Ascending aorta (tissue), 2 donors: Measurements from ENCODE around the gene ZNF138. TPM values are rescaled to one million over a fixed set of nuclear protein-coding genes. Genes with fewer than 3 reads are reported as not detected.

ENCODE experiments used
- DNase-seq, 2 donors: peaks; one replicate each; pipeline ENCODE4 v3.0.0-alpha.2; 2019; ENCODE audit warnings: low spot score in 2 of 2
- H3K27ac ChIP-seq, 2 donors: fragments of 200-600 bp; sonication (generic); one replicate each; pipeline ENCODE4 v1.5.1; 2016 to 2017; ENCODE audit warnings: mild to moderate bottlenecking in 1 of 2
- H3K27me3 ChIP-seq: fragments of 200-600 bp; sonication (generic); one replicate; pipeline ENCODE4 v1.5.1; 2017
- H3K36me3 ChIP-seq, 2 donors: fragments of 200-600 bp; sonication (generic); one replicate each; pipeline ENCODE4 v1.5.1; 2016
- H3K4me1 ChIP-seq, 2 donors: fragments of 200-600 bp; sonication (generic); one replicate each; pipeline ENCODE4 v1.5.1; 2016 to 2017; ENCODE audit warnings: mild to moderate bottlenecking in 1 of 2
- H3K4me3 ChIP-seq, 2 donors: fragments of 200-600 bp; sonication (generic); one replicate each; pipeline ENCODE4 v1.5.1; 2016 to 2017; ENCODE audit warnings: mild to moderate bottlenecking in 1 of 2
- H3K9me3 ChIP-seq, 2 donors: fragments of 200-600 bp; sonication (generic); one replicate each; pipeline ENCODE4 v1.5.1; 2016
- CTCF ChIP-seq, 3 experiments: fragments of 200-600 bp in 2 of 3; fragments of 450-650 bp in 1 of 3; sonication (generic) in 2 of 3; IDR thresholded peaks; one replicate each; pipeline ENCODE4 v1.5.1; 2016 to 2019; ENCODE audit warnings: antibody characterized with exemption in 3 of 3, mild to moderate bottlenecking in 1 of 3, moderate library complexity in 1 of 3
- intact Hi-C: fragments of 100-400 bp; cut with DNase I; formaldehyde crosslinking; loops from one replicate; pipeline ENCODE4 v1.15.1; 2023
- total RNA-seq: library from RNA; depleted of rRNA; stranded (reverse); fragments of >200 nt; gene quantifications from one replicate; pipeline ENCODE4 v1.1.0, GENCODE V29; 2016

The ZNF138 gene
- total RNA-seq, 1 donor from 2014 or later: 2.0 TPM

- Histone ChIP-seq H3K27ac (no peak overlapping the region), H3K9me3 (no peaks in the 10 kb centered on the region), H3K4me3 (no peak overlapping the region), H3K36me3 (no peaks in the 10 kb centered on the region), H3K4me1 (no peaks in the 10 kb centered on the region), H3K27me3 (no peaks in the 10 kb centered on the region)
- TF ChIP-seq CTCF (IDR thresholded peaks at IDR 0.05): no peak
- no peak for DNase-seq
- intact Hi-C loops: no loop called here
These were observed 69.7 kb downstream of the ZNF138 start for GRCh38 chr7:64863969-64864368.

GRCh38 chr7:64867863-64868440 lies 73.7 kb downstream of the ZNF138 start:
- Histone ChIP-seq H3K27me3 (no peaks in the 10 kb centered on the region), H3K4me3 (no peak overlapping the region), H3K9me3 (no peaks in the 10 kb centered on the region), H3K27ac (no peak overlapping the region), H3K4me1 (no peaks in the 10 kb centered on the region), H3K36me3 (no peaks in the 10 kb centered on the region)
- TF ChIP-seq CTCF (IDR thresholded peaks at IDR 0.05): no peak
- DNase-seq: no peak
- intact Hi-C loops: no loop called here

GRCh38 chr7:64868499-64868898 lies 74.3 kb downstream of the ZNF138 start:
- intact Hi-C loops: no loop called here
- H3K27ac ChIP-seq: no peak overlapping the region
- no peak for TF ChIP-seq CTCF (IDR thresholded peaks at IDR 0.05)
- H3K4me1 ChIP-seq: no peaks in the 10 kb centered on the region
- DNase-seq: no peak
- no peaks in the 10 kb centered on the region for H3K27me3 ChIP-seq
- no peaks in the 10 kb centered on the region for H3K36me3 ChIP-seq
- no peaks in the 10 kb centered on the region for H3K9me3 ChIP-seq
- no peak overlapping the region for H3K4me3 ChIP-seq

- no peak for DNase-seq
- intact Hi-C loops: no loop called here
These were observed 75.0 kb downstream of the ZNF138 start for GRCh38 chr7:64869121-64869725.

GRCh38 chr7:64869912-64870562 lies 75.8 kb downstream of the ZNF138 start:
- Histone ChIP-seq H3K9me3 (no peaks in the 10 kb centered on the region), H3K27me3 (no peaks in the 10 kb centered on the region), H3K27ac (no peak overlapping the region), H3K4me3 (no peak overlapping the region), H3K4me1 (no peaks in the 10 kb centered on the region), H3K36me3 (no peaks in the 10 kb centered on the region)
- no peak for TF ChIP-seq CTCF (IDR thresholded peaks at IDR 0.05)
- intact Hi-C loops: no loop called here
- DNase-seq: no peak

More at GRCh38 chr7:64869121-64869725, 75.0 kb downstream of the ZNF138 start:
- no peak for TF ChIP-seq CTCF (IDR thresholded peaks at IDR 0.05)
- Histone ChIP-seq H3K27ac (no peak overlapping the region), H3K27me3 (no peaks in the 10 kb centered on the region), H3K9me3 (no peaks in the 10 kb centered on the region), H3K36me3 (no peaks in the 10 kb centered on the region), H3K4me3 (no peak overlapping the region), H3K4me1 (no peaks in the 10 kb centered on the region)
